NCI-H1694 (cell line): Measurements from ENCODE around the gene CDK10.

Experiments used
- DNase-seq: peaks from one replicate; lab custom pipeline; 2025; lab: John Stamatoyannopoulos, UW

The CDK10 gene

DNA sequence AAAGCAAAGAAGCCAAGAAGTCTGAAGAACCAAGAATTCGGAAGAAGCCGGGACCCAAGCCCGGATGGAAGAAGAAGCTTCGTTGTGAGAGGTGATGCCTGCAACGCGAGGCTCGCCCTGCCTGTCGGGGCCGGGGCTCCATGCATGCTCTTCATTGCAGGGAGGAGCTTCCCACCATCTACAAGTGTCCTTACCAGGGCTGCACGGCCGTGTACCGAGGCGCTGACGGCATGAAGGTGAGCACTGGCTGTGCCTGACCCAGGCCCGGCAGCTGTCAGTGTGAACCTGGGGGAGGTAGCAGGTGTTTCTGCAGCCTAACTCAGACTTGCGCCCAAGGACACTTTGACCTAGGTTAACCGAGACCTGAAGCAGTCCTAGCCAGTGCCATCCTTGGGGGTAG, 46.8 kb downstream of the CDK10 start:
- DNase-seq = no peak

DNA sequence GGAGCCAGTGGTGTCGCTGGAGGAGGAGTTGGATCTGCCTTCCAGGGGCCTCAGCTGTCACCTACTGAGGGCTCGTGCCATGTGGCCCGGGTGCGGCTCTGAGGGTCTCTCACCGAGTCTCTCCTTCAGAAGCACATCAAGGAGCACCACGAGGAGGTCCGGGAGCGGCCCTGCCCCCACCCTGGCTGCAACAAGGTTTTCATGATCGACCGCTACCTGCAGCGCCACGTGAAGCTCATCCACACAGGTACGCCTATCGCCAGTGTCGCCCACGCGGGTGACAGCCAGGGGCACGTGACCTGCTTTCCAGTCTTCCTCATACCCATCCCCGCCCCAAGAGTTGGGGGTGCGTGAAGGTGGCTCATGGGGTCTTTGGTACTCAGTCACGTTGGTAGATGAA, 47.3 kb downstream of the CDK10 start:
- DNase-seq = no peak

DNA sequence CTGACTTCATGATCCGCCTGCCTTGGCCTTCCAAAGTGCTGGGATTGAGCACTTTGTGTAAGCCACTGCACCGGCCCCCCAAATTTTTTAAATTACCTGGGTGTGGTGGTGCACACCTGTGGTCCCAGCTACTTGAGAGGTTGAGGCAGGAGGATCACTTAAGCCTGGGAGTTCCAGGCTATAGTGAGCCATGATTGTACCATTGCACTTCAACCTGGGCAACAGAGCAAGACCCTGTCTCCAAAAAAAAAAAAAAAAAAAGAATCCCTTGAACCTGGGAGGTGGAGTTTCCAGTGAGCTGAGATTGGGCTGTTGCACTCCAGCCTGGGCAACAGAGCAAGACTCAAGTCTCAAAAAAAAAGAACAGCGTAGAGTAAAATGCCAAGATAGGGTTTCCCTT, 50.1 kb downstream of the CDK10 start:
- DNase-seq = no peak

DNA sequence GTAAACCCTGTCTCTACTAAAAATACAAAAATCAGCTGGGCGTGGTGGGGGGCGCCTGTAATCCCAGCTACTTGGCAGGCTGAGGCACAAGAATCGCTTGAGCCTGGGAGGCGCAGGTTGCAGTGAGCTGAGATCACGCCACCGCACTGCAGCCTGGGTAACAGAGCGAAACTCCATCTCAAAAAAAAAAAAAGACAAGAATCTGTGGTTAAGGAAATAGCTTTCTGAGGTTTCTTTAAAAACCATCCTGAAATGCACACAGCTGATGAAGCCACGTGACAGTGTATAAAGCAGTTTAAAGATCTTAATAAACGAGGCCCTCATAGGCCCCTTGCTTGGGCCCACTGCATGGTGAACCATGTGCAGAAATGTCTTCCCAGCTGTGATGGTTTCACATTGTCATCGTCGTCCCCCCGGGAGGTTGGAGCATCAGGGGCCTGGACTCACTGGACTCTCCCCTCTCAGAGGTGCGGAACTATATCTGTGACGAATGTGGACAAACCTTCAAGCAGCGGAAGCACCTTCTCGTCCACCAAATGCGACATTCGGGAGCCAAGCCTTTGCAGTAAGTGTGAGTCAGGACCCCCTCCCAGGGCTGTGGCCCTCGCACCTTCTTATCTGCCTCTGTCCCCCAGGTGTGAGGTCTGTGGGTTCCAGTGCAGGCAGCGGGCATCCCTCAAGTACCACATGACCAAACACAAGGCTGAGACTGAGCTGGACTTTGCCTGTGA, 51.0 kb downstream of the CDK10 start:
- DNase-seq = no peak

DNA sequence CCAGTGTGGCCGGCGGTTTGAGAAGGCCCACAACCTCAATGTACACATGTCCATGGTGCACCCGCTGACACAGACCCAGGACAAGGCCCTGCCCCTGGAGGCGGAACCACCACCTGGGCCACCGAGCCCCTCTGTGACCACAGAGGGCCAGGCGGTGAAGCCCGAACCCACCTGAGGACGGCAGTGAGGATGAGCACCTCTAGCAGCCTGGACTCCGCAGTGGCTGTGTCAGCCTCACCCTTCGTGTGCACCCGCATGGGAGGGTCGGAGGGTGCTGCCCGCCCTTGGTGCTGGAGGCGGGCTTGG, 51.5 kb downstream of the CDK10 start:
- no peak for DNase-seq

DNA sequence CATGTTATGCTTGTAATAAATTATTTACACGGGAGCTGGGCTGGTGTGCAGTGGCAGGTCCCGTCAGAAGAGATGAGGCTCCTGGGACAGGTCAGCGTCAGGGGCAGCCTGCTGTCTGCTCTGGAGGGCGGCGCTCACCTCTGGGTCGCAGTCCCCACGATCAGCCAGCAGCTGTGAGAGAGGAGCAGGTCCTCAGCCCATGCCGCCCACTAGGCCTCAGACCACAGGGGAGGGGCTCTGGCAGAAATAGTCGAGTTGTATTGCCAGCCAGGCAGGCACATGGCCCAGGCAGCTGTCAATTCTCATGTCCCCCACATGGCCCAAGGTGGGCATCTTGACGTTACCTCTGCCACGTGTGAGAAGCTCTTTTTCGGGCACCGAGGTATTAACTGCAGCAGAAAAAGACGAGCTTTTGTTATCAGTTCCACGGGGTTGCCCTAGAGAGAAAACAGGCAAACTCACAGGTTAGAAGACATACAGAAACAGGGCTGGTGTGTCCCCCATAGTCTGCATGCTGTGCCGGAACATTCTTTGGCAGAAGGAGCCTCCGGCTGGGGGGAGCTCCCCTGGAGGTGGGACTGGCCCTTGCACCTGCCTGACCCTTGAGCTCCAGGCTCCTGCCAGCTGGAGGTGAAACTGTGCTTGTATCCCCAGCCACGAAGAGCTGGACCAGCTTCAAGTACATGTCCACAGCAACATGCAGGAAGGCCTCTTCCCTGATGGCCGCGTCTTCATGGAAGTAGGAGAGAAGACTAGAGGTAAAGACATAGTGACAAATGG, 52.2 kb downstream of the CDK10 start:
- no peak for DNase-seq

DNA sequence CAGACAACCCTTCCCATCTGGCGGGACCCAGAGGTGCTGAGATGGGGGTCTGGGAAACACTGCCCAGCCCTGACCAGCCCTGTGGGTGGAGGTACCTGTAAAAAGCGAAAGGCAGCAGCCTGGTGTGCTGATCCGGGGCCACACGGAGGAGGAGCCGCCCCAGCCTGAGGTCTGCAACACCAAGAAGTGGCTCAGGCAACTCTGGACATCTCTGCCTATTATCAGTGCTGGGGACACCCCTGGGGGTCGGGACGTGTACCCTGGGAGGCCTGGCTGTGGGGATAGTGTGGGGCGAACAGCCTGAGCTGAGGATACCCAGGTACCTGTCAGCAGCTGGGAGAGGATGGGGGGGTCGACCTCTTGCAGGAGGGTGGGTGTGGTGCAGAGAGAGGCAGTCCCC, 52.9 kb downstream of the CDK10 start:
- DNase-seq = no peak

DNA sequence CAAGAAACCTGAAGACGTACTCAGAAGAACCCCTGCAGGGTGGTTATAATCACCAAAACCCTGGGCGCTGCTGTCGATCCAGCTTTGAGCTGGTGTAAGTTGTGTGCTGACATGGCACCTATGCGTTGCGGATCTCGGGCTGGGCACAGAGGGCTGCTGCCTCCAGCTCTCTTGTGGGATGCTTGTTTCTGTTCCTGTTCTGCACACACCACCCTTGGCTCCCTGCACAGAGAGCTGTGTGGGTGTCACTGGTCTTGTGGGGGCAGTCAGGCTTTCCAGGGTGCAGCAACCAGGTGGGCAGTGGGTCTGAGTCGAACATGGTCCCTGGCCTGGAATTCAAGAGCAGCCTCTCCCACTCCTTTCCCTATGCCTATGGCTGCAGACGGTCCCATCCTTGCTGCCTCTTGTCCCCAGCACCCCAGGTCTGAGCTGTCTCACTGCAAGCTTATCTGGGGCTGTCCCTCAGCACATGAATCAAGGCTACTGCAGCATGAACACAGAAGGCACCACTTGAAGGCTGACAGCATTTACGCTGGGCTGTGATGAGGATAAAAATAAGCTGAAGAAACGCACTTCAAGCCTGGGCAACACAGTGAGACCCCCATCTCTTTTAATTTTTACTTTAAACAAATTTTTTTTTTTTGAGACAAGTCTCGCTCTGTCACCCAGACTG, 55.0 kb downstream of the CDK10 start:
- DNase-seq = no peak

DNA sequence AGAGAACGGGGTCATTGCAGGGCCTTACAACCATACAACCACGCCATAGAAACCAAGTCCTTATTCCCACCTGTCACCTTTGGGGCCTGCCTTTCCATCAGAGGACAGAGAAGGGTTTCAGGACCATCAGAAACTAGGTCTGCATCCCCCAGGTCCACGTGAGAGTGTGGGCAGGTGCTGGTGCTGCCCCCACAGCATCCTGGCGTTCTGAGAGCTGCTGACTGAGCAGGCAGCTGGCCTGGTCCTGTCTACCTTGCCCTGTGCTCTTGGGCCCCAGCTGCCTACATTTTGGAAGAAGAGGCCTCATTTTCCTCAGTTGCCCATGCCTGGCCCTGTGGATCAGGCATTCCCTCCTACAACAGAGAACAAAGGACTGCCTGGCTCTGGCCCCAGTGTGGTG, 56.5 kb downstream of the CDK10 start:
- no peak for DNase-seq

DNA sequence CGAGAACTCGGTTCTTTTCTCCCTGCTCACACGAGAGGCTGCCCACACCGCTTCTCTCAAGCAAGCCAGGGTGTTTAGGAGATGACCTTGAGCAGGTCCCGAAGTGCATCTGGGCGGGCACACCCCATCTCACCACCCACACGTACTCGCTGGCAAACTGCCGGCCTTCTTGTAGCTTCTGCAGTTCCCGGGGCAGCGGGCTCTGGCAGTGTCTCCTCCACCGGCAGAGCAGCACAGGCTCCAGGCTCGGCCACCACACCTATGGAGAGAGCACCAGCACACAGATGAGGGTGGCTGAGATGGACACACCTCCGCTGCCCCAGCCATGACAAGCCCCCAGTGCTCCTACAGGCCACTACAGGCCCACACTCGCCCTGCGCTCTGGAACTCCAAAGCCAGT, 58.3 kb downstream of the CDK10 start:
- DNase-seq = no peak
